Tibial nerve (tissue), 4 donors: Measurements from ENCODE around the gene ESYT3. TPM values are rescaled to one million over a fixed set of nuclear protein-coding genes. Genes with fewer than 3 reads are reported as not detected.

Experiments
- DNase-seq, 2 donors: peaks; one replicate each; pipeline ENCODE4 v3.0.0-alpha.2; 2019; ENCODE audit warnings: low spot score in 2 of 2
- H3K27ac ChIP-seq, 4 donors: fragments of 200-600 bp; sonication (generic) in 3 of 4; one replicate each; pipeline ENCODE4 v1.5.1; 2017 to 2019; ENCODE audit warnings: mild to moderate bottlenecking in 1 of 4
- H3K27me3 ChIP-seq, 2 donors: fragments of 200-600 bp; sonication (generic) in 1 of 2; one replicate each; pipeline versions ENCODE4 v1.5.1 to v1.6.0; 2017 to 2019
- H3K36me3 ChIP-seq, 3 donors: fragments of 200-600 bp; sonication (generic); one replicate each; pipeline ENCODE4 v1.5.1; 2018 to 2019
- H3K4me1 ChIP-seq, 4 donors: fragments of 200-600 bp; sonication (generic) in 3 of 4; one replicate each; pipeline ENCODE4 v1.5.1; 2017 to 2019
- H3K4me3 ChIP-seq, 4 donors: fragments of 200-600 bp; sonication (generic) in 3 of 4; one replicate each; pipeline ENCODE4 v1.5.1; 2017 to 2019; ENCODE audit warnings: mild to moderate bottlenecking in 1 of 4, moderate library complexity in 1 of 4
- H3K9me3 ChIP-seq, 4 donors: fragments of 200-600 bp; sonication (generic) in 3 of 4; one replicate each; pipeline ENCODE4 v1.5.1; 2017 to 2019
- EP300 ChIP-seq, 2 donors: sonication (generic); formaldehyde crosslinking; IDR thresholded peaks; one replicate each; pipeline ENCODE4 v1.6.1; 2017; ENCODE audit warnings: antibody characterized with exemption in 2 of 2, mild to moderate bottlenecking in 1 of 2
- POLR2A ChIP-seq, 2 donors: fragments of 450-650 bp; IDR thresholded peaks; one replicate each; pipeline ENCODE4 v1.6.1; 2017; ENCODE audit warnings: antibody characterized with exemption in 2 of 2, mild to moderate bottlenecking in 2 of 2, moderate library complexity in 2 of 2
- WGBS, 2 donors: methylation state at CpG; one replicate each; pipeline ENCODE4 v1.1.5; 2018; 5-methylcytosine and 5-hydroxymethylcytosine counted together
- total RNA-seq, 4 donors: library from RNA; depleted of rRNA; stranded (reverse); fragments of >200 nt; gene quantifications; one replicate each; pipeline ENCODE4 v1.1.0, GENCODE V29; 2016
- TF ChIP-seq, protein P1 (sequence below), 5 experiments: fragments of 200-600 bp in 3 of 5; fragments of 450-650 bp in 2 of 5; sonication (generic) in 3 of 5; IDR thresholded peaks; one replicate each; pipeline ENCODE4 v1.5.1; 2016 to 2019; ENCODE audit warnings: antibody characterized with exemption in 5 of 5, mild to moderate bottlenecking in 3 of 5, moderate library complexity in 2 of 5

The ESYT3 gene
- total RNA-seq, 4 donors from 2014 or later: 6.9 to 9.4 (median 7.6) TPM

DNA sequence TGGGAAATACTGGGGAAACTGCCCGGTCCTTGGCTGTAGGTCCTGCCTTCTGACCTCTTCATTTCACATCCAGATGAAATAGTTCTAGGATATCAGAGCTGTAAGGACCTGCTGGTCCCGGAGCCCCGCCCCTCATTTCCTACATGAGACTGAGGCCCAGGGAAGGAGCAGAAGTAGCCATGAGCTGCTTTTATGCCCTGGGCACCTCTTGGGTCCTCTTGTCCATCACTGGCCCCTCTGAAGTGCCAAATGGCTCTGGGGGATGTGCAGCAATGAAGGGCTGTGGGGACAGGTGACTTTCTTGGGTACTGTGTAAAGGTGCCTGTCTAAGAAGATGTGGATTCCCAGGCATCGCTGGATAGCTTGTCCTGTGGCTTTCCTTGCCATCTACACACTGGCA lies 40.3 kb upstream of the ESYT3 start:
- DNase-seq: no peak
- WGBS, 2 donors: 88 to 89% methylated on average over 4 of the region's 4 CpGs
- Histone ChIP-seq H3K4me1 (peaks cover 0 to 83% (median 15%) of the 10 kb centered on the region in 4 donors), H3K36me3 (peaks cover 0 to 19% (median 0%) of the 10 kb centered on the region in 3 donors), H3K27me3 (no peaks in the 10 kb centered on the region), H3K9me3 (no peaks in the 10 kb centered on the region), H3K27ac (peak overlapping the region in 1 of 4 donors; percentile 52), H3K4me3 (no peak overlapping the region)
- TF ChIP-seq POLR2A (IDR thresholded peaks at IDR 0.05) (no peak), EP300 (IDR thresholded peaks at IDR 0.05) (no peak)
- TF ChIP-seq, protein P1, sequence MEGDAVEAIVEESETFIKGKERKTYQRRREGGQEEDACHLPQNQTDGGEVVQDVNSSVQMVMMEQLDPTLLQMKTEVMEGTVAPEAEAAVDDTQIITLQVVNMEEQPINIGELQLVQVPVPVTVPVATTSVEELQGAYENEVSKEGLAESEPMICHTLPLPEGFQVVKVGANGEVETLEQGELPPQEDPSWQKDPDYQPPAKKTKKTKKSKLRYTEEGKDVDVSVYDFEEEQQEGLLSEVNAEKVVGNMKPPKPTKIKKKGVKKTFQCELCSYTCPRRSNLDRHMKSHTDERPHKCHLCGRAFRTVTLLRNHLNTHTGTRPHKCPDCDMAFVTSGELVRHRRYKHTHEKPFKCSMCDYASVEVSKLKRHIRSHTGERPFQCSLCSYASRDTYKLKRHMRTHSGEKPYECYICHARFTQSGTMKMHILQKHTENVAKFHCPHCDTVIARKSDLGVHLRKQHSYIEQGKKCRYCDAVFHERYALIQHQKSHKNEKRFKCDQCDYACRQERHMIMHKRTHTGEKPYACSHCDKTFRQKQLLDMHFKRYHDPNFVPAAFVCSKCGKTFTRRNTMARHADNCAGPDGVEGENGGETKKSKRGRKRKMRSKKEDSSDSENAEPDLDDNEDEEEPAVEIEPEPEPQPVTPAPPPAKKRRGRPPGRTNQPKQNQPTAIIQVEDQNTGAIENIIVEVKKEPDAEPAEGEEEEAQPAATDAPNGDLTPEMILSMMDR (IDR thresholded peaks at IDR 0.05): no peak

DNA sequence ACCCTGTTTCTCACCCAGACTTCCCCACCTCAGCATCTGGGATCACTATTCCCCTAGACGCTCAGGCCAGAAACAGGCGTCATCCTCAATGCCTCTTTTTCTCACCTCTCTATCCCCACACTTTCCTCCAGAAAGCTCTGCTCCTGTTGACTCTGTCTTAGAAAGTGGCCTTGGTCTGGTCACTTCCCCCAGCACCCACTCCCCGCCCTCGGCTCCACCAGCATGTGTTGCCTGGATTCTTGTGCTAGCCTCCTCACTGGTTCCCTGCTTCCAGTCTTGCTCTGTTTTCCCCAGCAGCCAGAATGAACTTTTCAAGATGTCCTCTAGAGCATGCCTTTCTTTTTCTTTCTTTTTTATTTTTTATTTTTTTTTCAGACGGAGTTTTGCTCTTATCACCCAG lies 39.7 kb upstream of the ESYT3 start:
- Histone ChIP-seq H3K9me3 (no peaks in the 10 kb centered on the region), H3K4me3 (no peak overlapping the region), H3K27me3 (no peaks in the 10 kb centered on the region), H3K4me1 (peaks cover 0 to 77% (median 10%) of the 10 kb centered on the region in 4 donors), H3K27ac (peak overlapping the region in 1 of 4 donors; percentile 52), H3K36me3 (peaks cover 0 to 24% (median 0%) of the 10 kb centered on the region in 3 donors)
- TF ChIP-seq POLR2A (IDR thresholded peaks at IDR 0.05): no peak
- TF ChIP-seq EP300 (IDR thresholded peaks at IDR 0.05): no peak
- TF ChIP-seq, protein P1 (IDR thresholded peaks at IDR 0.05): no peak
- 85 to 94% methylated on average over 5 of the region's 5 CpGs for WGBS, 2 donors
- no peak for DNase-seq

DNA sequence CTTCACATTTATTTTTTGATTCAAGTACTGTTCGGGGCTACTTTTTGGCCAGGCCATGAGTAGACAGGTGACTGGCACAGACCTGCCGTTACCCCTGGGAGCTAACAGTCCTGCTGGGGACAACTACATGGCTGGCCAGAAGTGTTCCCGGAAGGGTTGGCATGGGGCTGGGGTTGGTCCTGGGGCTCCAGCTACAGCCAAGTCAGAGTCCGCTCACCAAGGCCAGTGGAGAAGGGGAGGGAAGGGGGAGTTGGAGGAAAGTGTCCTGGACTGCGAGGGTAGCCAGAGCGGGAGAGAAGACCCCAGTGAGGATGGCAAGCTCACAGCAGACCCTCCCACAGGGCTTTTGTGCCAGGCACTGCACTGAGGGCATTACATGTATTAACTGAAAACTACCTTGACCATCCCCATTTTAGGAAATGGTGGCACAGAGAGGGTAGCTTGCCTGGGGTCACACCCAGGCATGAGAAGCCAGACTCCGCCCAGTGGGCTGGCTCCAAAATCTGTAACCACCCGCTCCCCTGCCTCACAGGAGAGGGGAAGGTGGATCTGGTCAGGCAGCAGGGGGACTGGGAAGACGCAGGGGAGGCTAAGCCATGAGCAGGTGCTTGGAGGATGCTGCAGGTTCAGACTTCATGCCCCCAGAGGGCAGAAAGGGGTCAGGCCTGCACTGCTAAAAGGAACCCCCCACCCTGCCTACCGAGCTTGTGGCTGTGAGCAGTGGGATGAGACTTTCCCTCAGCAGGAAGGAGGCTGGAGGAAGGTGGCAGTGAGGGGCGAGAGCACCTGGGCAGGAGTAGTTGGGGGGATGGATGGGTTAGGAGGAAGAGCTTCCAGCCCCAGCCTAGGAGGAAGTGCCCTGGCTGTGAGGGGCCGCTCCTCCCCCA lies 38.3 kb upstream of the ESYT3 start:
- 92 to 94% methylated on average over 12 of the region's 12 CpGs for WGBS, 2 donors
- no peak for DNase-seq
- no peaks in the 10 kb centered on the region for H3K9me3 ChIP-seq
- H3K27me3 ChIP-seq: no peaks in the 10 kb centered on the region
- peak overlapping the region in 3 of 4 donors; percentile 32 to 66 (median 33) for H3K27ac ChIP-seq
- H3K4me3 ChIP-seq: no peak overlapping the region
- TF ChIP-seq, protein P1 (IDR thresholded peaks at IDR 0.05): no peak
- TF ChIP-seq POLR2A (IDR thresholded peaks at IDR 0.05) (no peak), EP300 (IDR thresholded peaks at IDR 0.05) (no peak)
- H3K36me3 ChIP-seq: peaks cover 0 to 37% (median 0%) of the 10 kb centered on the region in 3 donors
- H3K4me1 ChIP-seq: peaks cover 0 to 63% (median 4%) of the 10 kb centered on the region in 4 donors

DNA sequence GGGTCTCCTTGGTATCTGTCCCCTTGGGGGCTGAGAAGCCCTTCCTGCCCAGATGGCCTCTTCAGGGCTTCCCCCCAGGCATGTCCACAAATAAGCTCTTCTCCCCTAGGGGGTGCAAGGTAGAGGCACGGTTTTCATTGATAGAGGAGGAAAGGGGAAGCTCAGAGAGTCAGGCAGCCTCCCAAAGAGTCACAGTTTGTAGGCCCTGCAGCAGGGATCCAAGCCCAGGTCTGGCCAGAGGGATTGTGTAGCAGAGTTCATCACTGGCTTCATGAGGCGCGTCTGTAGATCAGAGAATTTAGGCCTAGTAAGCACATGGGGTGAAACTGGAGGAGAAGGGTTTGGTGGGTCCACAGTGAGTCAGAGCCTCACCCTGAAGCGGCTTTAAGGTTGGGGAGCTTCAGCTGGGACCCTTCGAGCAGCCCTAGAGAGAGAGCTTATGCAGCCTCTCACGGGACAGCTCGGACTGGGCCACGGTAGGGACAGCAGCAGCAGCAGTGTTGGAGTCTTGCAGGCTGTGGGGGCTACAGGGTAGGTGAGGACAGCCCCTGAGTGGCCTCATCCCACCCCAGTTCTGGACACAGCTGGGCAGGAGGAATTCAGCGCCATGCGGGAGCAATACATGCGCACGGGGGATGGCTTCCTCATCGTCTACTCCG lies 37.5 kb upstream of the ESYT3 start:
- DNase-seq: no peak
- Histone ChIP-seq H3K4me1 (peaks cover 0 to 57% (median 4%) of the 10 kb centered on the region in 4 donors), H3K4me3 (no peak overlapping the region), H3K36me3 (peaks cover 0 to 44% (median 0%) of the 10 kb centered on the region in 3 donors), H3K9me3 (no peaks in the 10 kb centered on the region), H3K27ac (peak overlapping the region in 3 of 4 donors; percentile 32 to 66 (median 33)), H3K27me3 (no peaks in the 10 kb centered on the region)
- TF ChIP-seq, protein P1 (IDR thresholded peaks at IDR 0.05): no peak
- TF ChIP-seq EP300 (IDR thresholded peaks at IDR 0.05): no peak
- TF ChIP-seq POLR2A (IDR thresholded peaks at IDR 0.05): no peak
- WGBS, 2 donors: 83 to 87% methylated on average over 14 of the region's 14 CpGs
